GDM1 (cell line): ENCODE results near the gene PTPN12.
"Not testable (repeated sequence)": the region's sequence is repeated elsewhere in the genome, so short reads cannot be mapped to it uniquely, and the experiment has no call there.

Experiments used
- DNase-seq: peaks from one replicate; lab custom pipeline; 2025; lab: John Stamatoyannopoulos, UW

PTPN12 gene

GRCh38 chr7:77579797-77580196 lies 42.7 kb downstream of the PTPN12 start:
- no peak for DNase-seq

GRCh38 chr7:77580762-77581350 lies 43.8 kb downstream of the PTPN12 start:
- no peak for DNase-seq

- DNase-seq, result no peak
These were observed 50.2 kb downstream of the PTPN12 start for GRCh38 chr7:77587272-77587671.

- DNase-seq, result no peak
These were observed 63.9 kb downstream of the PTPN12 start for GRCh38 chr7:77600952-77601351.

GRCh38 chr7:77606562-77606961 lies 69.5 kb downstream of the PTPN12 start:
- no peak for DNase-seq

GRCh38 chr7:77619314-77619713 lies 82.2 kb downstream of the PTPN12 start:
- DNase-seq, result no peak

- no peak for DNase-seq
These were observed 89.7 kb downstream of the PTPN12 start for GRCh38 chr7:77626586-77627308.

- DNase-seq, result no peak
These were observed 90.2 kb downstream of the PTPN12 start for GRCh38 chr7:77627309-77627676.

GRCh38 chr7:77629797-77630196 lies 92.7 kb downstream of the PTPN12 start:
- no peak for DNase-seq

- no peak for DNase-seq
These were observed 94.7 kb downstream of the PTPN12 start for GRCh38 chr7:77631820-77632219.

GRCh38 chr7:77644774-77645173 lies 107.7 kb downstream of the PTPN12 start:
- no peak for DNase-seq

GRCh38 chr7:77648742-77649338 lies 111.7 kb downstream of the PTPN12 start:
- no peak for DNase-seq

- DNase-seq, result no peak
These were observed 112.7 kb downstream of the PTPN12 start for GRCh38 chr7:77649716-77650349.

GRCh38 chr7:77651575-77652162 lies 114.6 kb downstream of the PTPN12 start:
- DNase-seq, result no peak

- not testable (repeated sequence) for DNase-seq
These were observed 115.7 kb downstream of the PTPN12 start for GRCh38 chr7:77652826-77653225.

GRCh38 chr7:77653572-77653971 lies 116.5 kb downstream of the PTPN12 start:
- DNase-seq, result no peak

- DNase-seq, result no peak
These were observed 118.3 kb downstream of the PTPN12 start for GRCh38 chr7:77655356-77655755.

GRCh38 chr7:77655836-77656455 lies 118.9 kb downstream of the PTPN12 start:
- no peak for DNase-seq

GRCh38 chr7:77657427-77658224 lies 120.5 kb downstream of the PTPN12 start:
- DNase-seq, result no peak

- DNase-seq, result no peak
These were observed 121.8 kb downstream of the PTPN12 start for GRCh38 chr7:77658928-77659327.

GRCh38 chr7:77661816-77662215 lies 124.7 kb downstream of the PTPN12 start:
- DNase-seq, result no peak
